Measurements from ENCODE around the gene ZEB1. TPM values are rescaled to one million over a fixed set of nuclear protein-coding genes. Genes with fewer than 3 reads are reported as not detected.

The ZEB1 gene
- total and polyA plus RNA-seq, 2 of the 13 experiments (the other 11 are each of a cell fraction or from before 2014, with no cell fraction given): 9.6 to 18.0 TPM

DNA sequence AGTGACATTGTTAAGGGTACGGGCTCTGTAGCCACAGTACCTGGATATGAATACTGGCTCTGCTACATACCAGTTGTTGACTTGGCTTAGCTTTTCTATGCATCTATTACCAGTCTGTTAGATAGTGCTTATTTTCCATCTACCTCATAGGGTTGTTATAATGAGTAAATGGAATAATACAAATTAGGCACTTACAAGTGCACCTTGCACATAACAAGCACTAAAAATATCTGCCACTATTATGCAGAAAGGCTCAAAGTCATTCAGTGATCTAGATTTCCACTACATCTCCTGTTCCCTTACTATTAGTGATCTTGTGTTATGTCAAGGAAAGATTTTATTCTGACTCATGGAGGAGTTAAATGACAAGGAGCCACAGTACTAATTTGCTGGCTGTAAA lies 27.9 kb upstream of the ZEB1 start:
- intact Hi-C loops (cut with micrococcal nuclease; ENCODE audit: unreplicated experiment): no loop called here
- in situ Hi-C loops (cut with HindIII; ENCODE audit: extremely low pct_ligation_motif_present, low pct_unique_long_range_greater_than_20kb): no loop called here
- Histone ChIP-seq H3K9me3 (ENCODE audit: low read length) (no peaks in the 10 kb centered on the region), H3K79me2 (ENCODE audit: insufficient read depth, low read length) (no peaks in the 10 kb centered on the region), H3K27ac (ENCODE audit: extremely low read length, insufficient read depth, low read length) (no peak overlapping the region), H3K4me3 (replicated peaks in 1 of 3; ENCODE audit: insufficient read depth in 1 of 3, low read depth in 2 of 3, low read length in 3 of 3) (no peak overlapping the region), H3K27me3 (ENCODE audit: control insufficient read depth in 1 of 2, insufficient read depth in 2 of 2, low read length in 2 of 2) (no peaks in the 10 kb centered on the region), H3K4me2 (ENCODE audit: low read depth, low read length) (no peak overlapping the region), H3K36me3 (replicated peaks in 1 of 2; ENCODE audit: control insufficient read depth in 1 of 2, insufficient read depth in 2 of 2, low read length in 2 of 2) (no peaks in the 10 kb centered on the region), H3K4me1 (ENCODE audit: insufficient read depth, low read length) (no peaks in the 10 kb centered on the region), H4K20me1 (ENCODE audit: insufficient read depth, low read length) (no peaks in the 10 kb centered on the region), H3K9ac (ENCODE audit: insufficient read depth, low read depth, low read length) (no peak overlapping the region), H2AFZ (ENCODE audit: low read length) (no peak overlapping the region)
- BruUV-seq (replicated peaks): no TSS peak
- TF ChIP-seq NFE2 (CRISPR knock-in tag; IDR thresholded peaks at IDR 0.05): no peak
- TF ChIP-seq ZNF746 (CRISPR knock-in tag; IDR thresholded peaks at IDR 0.05): no peak
- TF ChIP-seq MXI1 (IDR thresholded peaks at IDR 0.05; ENCODE audit: borderline replicate concordance, low read depth, low read length): no peak
- no peak for TF ChIP-seq FOXK1 (CRISPR knock-in tag; IDR thresholded peaks at IDR 0.05; ENCODE audit: borderline replicate concordance, low read depth)
- no peak for TF ChIP-seq MAFG (CRISPR knock-in tag; IDR thresholded peaks at IDR 0.05)
- TF ChIP-seq HOXA9 (CRISPR knock-in tag; IDR thresholded peaks at IDR 0.05; ENCODE audit: borderline replicate concordance): no peak
- TF ChIP-seq SRSF4 (IDR thresholded peaks at IDR 0.05; ENCODE audit: low read depth, low read length, poor library complexity, severe bottlenecking): no peak
- no peak for TF ChIP-seq ZNF607 (CRISPR knock-in tag; IDR thresholded peaks at IDR 0.05; ENCODE audit: borderline replicate concordance)
- no peak for TF ChIP-seq SNAI1 (CRISPR knock-in tag; IDR thresholded peaks at IDR 0.05; ENCODE audit: borderline replicate concordance)
- TF ChIP-seq, protein P1, sequence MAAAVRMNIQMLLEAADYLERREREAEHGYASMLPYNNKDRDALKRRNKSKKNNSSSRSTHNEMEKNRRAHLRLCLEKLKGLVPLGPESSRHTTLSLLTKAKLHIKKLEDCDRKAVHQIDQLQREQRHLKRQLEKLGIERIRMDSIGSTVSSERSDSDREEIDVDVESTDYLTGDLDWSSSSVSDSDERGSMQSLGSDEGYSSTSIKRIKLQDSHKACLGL (CRISPR knock-in tag; IDR thresholded peaks at IDR 0.05): no peak
- no peak for TF ChIP-seq ZNF772 (CRISPR knock-in tag; IDR thresholded peaks at IDR 0.05)
- TF ChIP-seq, protein P2, sequence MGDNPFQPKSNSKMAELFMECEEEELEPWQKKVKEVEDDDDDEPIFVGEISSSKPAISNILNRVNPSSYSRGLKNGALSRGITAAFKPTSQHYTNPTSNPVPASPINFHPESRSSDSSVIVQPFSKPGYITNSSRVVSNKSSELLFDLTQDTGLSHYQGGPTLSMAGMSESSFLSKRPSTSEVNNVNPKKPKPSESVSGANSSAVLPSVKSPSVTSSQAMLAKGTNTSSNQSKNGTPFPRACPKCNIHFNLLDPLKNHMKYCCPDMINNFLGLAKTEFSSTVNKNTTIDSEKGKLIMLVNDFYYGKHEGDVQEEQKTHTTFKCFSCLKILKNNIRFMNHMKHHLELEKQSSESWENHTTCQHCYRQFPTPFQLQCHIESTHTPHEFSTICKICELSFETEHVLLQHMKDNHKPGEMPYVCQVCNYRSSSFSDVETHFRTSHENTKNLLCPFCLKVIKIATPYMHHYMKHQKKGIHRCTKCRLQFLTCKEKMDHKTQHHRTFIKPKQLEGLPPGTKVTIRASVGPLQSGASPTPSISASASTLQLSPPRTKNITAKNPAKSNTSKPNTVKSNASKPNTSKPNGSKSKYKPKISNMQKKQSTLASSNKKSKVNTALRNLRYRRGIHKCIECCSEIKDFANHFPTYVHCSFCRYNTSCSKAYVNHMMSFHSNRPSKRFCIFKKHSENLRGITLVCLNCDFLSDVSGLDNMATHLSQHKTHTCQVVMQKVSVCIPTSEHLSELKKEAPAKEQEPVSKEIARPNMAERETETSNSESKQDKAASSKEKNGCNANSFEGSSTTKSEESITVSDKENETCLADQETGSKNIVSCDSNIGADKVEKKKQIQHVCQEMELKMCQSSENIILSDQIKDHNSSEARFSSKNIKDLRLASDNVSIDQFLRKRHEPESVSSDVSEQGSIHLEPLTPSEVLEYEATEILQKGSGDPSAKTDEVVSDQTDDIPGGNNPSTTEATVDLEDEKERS (CRISPR knock-in tag; IDR thresholded peaks at IDR 0.05): no peak
- no peak for TF ChIP-seq ZNF235 (CRISPR knock-in tag; IDR thresholded peaks at IDR 0.05; ENCODE audit: borderline replicate concordance)
- TF ChIP-seq POGZ (CRISPR knock-in tag; IDR thresholded peaks at IDR 0.05): no peak
- no peak for TF ChIP-seq SIN3A (IDR thresholded peaks at IDR 0.05; ENCODE audit: borderline replicate concordance, low read depth, low read length)
- TF ChIP-seq, protein P3, sequence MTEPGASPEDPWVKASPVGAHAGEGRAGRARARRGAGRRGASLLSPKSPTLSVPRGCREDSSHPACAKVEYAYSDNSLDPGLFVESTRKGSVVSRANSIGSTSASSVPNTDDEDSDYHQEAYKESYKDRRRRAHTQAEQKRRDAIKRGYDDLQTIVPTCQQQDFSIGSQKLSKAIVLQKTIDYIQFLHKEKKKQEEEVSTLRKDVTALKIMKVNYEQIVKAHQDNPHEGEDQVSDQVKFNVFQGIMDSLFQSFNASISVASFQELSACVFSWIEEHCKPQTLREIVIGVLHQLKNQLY (CRISPR knock-in tag; IDR thresholded peaks at IDR 0.05): no peak
- TF ChIP-seq STAT5B (CRISPR knock-in tag; IDR thresholded peaks at IDR 0.05): no peak
- no peak for TF ChIP-seq AKAP8 (CRISPR knock-in tag; IDR thresholded peaks at IDR 0.05)
- CTCF ChIA-PET (ENCODE audit: low intra/inter-chr PET ratio, low total read pairs): no interaction called here
- no peak for DNase-seq (ENCODE audit: low spot score)
- no peak for ATAC-seq
- POLR2A ChIA-PET: no interaction called here
- 5% methylated on average over 1 of the region's 1 CpG for WGBS (ENCODE audit: low lambda C conversion rate)
- no peak for FAIRE-seq
